GM10266 (cell line): ENCODE measurements around the gene RRP15.

Experiments used
- DNase-seq: peaks from one replicate; pipeline ENCODE4 v3.0.0; 2012; ENCODE audit errors: extremely low spot score
- CTCF ChIP-seq: IDR thresholded peaks from 2 replicates; pipeline ENCODE4 v1.5.1; 2012; ENCODE audit warnings: mild to moderate bottlenecking, low read depth; ENCODE audit not compliant: control insufficient read depth, insufficient read depth; ENCODE audit errors: missing control alignments

RRP15 gene

DNA sequence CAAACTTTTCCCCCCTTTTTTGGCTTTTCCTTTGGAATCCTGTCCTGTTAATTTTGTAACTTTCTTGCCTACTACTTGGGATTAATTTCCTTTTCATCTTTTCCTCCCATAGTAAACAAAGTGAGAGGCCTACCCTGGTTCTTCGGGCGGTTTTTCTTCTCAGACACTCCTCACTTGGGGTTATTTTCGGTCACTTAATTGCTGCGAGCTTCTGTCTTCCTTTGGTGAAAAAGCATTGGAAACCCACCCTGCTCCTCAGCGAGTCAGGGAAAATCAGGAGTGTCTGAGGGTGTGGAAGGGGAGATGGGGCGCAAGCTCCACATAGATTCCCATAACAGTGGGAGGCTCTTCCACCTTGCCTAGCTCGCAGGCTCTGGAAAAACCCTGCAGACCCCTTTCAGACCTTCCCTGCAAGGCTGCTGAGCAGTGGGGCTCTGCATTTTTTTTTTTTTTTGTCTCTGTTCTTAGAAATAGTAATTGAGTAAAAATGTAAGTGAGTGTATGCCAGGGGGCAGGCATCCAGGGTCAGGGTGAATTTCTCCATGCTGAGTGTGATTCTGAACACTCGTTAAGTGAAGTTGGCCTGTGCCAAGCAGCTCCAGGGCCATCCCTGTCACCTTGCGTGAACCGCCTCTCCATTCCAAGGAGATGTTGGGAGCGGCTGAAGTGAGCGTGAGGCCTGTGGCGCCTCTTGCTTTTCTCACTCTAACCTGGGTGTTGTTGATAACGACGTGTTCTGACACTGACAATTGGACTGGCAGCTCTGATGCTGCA, 80.3 kb downstream of the RRP15 start:
- no peak for TF ChIP-seq CTCF
- DNase-seq = no peak

GRCh38 chr1:218366322-218367052, 81.4 kb downstream of the RRP15 start:
- no peak for DNase-seq
- TF ChIP-seq CTCF = no peak

GRCh38 chr1:218367118-218367517, 82.0 kb downstream of the RRP15 start:
- no peak for DNase-seq
- TF ChIP-seq CTCF = no peak

GRCh38 chr1:218368686-218369085, 83.6 kb downstream of the RRP15 start:
- DNase-seq = no peak
- no peak for TF ChIP-seq CTCF

DNA sequence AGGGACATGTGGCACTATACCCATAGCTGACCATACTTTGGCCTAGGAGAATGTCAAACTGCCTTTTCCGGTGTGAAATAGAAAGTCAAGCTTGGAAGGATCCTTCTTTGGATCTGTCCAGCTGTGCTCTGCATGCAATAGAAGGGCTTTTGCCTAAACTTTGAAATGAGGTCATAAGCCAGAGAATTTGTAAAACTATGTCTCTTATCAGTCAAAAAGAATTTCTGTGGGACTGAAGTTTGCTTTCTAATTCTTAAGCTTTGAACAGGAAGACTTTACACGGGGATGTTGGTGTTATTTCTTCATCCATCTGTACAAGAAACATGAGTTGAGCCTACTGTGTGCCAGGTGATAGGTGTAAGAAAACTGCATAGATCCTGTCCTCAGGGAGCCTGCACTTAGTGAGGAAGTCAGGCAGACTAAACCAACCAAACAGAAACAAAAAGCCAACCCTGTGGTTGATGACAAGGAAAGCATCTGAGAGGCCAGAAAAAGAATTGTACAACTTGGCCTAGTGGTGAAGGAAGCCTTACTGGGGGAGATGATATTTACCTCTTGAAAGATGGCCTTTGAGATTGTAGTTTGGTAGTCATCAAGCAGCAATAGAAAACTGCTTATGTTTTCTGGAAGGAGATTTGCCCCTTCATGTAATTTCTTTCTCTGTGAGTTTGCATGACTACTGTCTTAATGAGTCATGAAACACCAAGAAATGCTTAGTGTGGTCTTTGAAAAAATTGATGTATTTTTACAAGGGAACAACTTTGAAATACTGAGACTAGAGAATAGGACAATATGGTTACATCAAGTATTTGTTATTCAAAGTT, 84.8 kb downstream of the RRP15 start:
- no peak for DNase-seq
- TF ChIP-seq CTCF = no peak

DNA sequence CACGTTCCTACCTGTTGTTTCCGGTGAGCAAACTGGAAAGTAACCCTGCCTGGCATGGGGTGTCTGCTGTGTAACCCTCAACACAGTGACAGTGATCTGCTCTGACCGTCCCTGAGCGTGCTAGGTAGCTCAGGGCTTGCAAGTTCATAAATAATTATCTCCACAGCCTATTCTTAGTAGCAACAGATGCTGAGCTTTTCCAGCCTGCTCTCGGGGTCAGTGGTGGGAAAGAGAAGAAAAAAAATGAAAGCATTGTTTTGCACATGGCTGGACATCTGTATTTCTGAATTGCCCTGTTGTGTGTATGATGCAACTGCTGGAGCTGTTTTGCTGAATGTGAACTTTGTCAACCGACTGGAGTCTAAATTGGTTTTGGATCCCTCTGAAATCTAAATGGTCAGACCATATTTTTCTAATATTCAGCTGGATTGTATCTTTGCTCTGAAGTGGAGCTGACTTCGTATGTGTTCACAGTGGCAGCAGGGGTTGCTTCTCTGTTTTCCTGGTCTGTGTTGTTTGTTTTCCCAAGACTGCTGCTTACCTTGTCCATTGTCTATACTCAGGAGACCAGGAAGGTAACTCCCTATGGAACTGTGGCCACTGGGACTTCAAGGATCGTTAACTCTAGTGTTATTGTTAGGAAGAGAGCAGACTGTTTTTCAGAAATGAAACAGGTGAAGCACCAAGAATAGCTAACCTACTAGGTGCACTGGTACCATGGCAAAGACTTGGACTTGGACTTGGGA, 87.0 kb downstream of the RRP15 start:
- no peak for DNase-seq
- no peak for TF ChIP-seq CTCF
